Chondrocyte (in vitro differentiated cells): ENCODE results near the gene PAQR5. TPM values are rescaled to one million over a fixed set of nuclear protein-coding genes. Genes with fewer than 3 reads are reported as not detected.

Experiments used
- DNase-seq: peaks from one replicate; pipeline ENCODE4 v3.0.0; 2021; ENCODE audit warnings: mixed read lengths, low spot score
- H3K27ac Mint-ChIP-seq: one replicate; pipeline ENCODE4 v1.8.0; 2021; ENCODE audit warnings: mild to moderate bottlenecking, moderate library complexity, mixed read lengths; ENCODE audit not compliant: unreplicated experiment
- H3K27me3 Mint-ChIP-seq: 2 replicates; pipeline ENCODE4 v1.8.0; 2021; ENCODE audit warnings: low read depth, mixed read lengths
- H3K36me3 Mint-ChIP-seq: 2 replicates; pipeline ENCODE4 v1.8.0; 2021; ENCODE audit warnings: low read depth, mixed read lengths
- H3K4me1 Mint-ChIP-seq: 2 replicates; pipeline ENCODE4 v1.8.0; 2021; ENCODE audit warnings: low read depth, mild to moderate bottlenecking, mixed read lengths
- H3K4me3 Mint-ChIP-seq: one replicate; pipeline ENCODE4 v1.8.0; 2021; ENCODE audit warnings: mild to moderate bottlenecking, moderate library complexity, mixed read lengths; ENCODE audit not compliant: unreplicated experiment
- H3K9me3 Mint-ChIP-seq: 2 replicates; pipeline ENCODE4 v1.8.0; 2021; ENCODE audit warnings: low read depth, mixed read lengths
- CTCF ChIP-seq: fragments of 200-600 bp; sonication (generic); IDR thresholded peaks from 2 replicates; pipeline ENCODE4 v1.5.0; 2021; ENCODE audit warnings: antibody characterized with exemption, mild to moderate bottlenecking, moderate library complexity
- total RNA-seq: library from RNA; stranded (reverse); gene quantifications from 3 replicates; pipeline ENCODE4 v1.2.1, GENCODE V29; 2021

PAQR5 gene
- total RNA-seq, 1 donor from 2014 or later, result 0.20 TPM

DNA sequence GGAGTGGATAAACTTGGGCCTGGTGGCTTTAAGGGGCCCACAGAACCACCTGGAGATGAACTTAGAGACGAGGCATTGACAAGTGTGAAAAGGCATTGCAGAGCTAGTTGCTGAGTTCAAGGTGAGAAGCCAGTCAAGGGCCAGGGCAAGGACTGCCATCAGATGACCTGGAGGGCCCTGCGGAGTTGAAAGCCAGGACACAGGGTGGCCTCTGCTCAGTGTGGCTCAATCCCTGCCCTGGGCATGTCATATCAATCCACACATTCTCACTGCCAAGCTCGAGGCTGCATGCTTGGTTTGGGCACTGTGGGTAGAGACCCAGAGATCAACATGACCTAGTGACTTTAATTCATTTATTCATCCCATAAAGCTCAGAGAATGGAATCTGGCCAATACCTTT, 9.2 kb downstream of the PAQR5 start:
- no peak for DNase-seq
- Mint-ChIP-seq H3K36me3 (no peaks in the 10 kb centered on the region), H3K27ac (no peak overlapping the region), H3K4me1 (peaks cover 23% of the 10 kb centered on the region), H3K27me3 (no peaks in the 10 kb centered on the region), H3K4me3 (no peak overlapping the region), H3K9me3 (peaks cover 2% of the 10 kb centered on the region)
- no peak for TF ChIP-seq CTCF

GRCh38 chr15:69308949-69309348, 10.2 kb downstream of the PAQR5 start:
- Mint-ChIP-seq H3K4me3 (no peak overlapping the region), H3K27ac (no peak overlapping the region), H3K36me3 (no peaks in the 10 kb centered on the region), H3K9me3 (peaks cover 2% of the 10 kb centered on the region), H3K27me3 (no peaks in the 10 kb centered on the region), H3K4me1 (peaks cover 23% of the 10 kb centered on the region)
- TF ChIP-seq CTCF, result no peak
- no peak for DNase-seq

DNA sequence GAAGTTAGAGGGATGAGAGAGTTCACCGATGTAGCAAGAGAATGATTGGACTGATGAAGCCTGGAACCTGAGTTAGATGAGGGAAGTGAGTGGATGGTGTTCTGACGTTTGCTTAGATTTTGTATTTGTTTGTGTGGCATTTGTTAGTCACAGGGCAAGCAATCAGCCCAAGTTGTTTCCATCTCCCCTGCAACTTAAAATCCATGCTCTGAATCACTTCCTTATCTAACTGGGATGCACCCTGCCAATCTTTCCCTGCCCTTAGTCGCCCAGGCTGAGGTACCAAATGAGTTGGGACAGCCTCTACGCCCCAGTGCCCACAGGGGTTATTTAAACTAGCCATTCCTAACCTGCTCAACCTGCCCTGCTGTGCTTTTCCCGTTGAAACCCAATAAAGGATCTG, 12.6 kb downstream of the PAQR5 start:
- H3K4me3 Mint-ChIP-seq, result no peak overlapping the region
- H3K4me1 Mint-ChIP-seq, result peaks cover 3% of the 10 kb centered on the region
- no peak for TF ChIP-seq CTCF
- peaks cover 2% of the 10 kb centered on the region for H3K9me3 Mint-ChIP-seq
- DNase-seq, result no peak
- H3K36me3 Mint-ChIP-seq, result no peaks in the 10 kb centered on the region
- no peak overlapping the region for H3K27ac Mint-ChIP-seq
- peaks cover 2% of the 10 kb centered on the region for H3K27me3 Mint-ChIP-seq

DNA sequence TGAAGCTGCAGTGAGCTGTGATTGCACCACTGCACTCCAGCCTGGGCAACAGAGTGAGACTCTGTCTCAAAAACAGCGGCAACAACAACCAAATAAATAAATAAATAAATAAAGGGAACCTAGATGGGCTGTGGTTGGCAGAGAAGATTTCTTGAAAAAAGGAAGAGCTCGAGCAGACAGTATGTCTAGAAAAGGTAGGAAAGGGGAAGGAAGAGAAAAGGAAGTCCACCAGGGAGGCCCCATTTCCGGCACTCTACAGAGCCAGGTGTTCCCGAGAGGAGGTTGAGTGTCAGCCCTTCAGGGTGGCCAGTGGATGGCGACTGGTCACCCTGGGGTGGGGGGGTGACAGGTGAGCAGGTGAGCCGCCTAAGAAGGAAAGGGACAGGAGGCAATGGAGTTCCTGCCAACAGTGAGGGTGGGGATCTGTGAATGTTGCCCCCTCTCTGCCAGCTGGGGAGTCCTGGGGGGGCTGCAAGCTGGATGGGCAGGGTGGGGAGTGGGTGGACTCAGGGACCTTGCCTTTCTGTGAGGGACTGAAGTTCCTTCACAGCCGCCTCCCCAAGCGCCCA, 14.8 kb downstream of the PAQR5 start:
- H3K4me1 Mint-ChIP-seq, result no peaks in the 10 kb centered on the region
- H3K4me3 Mint-ChIP-seq, result no peak overlapping the region
- H3K36me3 Mint-ChIP-seq, result no peaks in the 10 kb centered on the region
- DNase-seq, result no peak
- H3K27ac Mint-ChIP-seq, result no peak overlapping the region
- H3K9me3 Mint-ChIP-seq, result no peaks in the 10 kb centered on the region
- TF ChIP-seq CTCF, result no peak
- H3K27me3 Mint-ChIP-seq, result peaks cover 8% of the 10 kb centered on the region

DNA sequence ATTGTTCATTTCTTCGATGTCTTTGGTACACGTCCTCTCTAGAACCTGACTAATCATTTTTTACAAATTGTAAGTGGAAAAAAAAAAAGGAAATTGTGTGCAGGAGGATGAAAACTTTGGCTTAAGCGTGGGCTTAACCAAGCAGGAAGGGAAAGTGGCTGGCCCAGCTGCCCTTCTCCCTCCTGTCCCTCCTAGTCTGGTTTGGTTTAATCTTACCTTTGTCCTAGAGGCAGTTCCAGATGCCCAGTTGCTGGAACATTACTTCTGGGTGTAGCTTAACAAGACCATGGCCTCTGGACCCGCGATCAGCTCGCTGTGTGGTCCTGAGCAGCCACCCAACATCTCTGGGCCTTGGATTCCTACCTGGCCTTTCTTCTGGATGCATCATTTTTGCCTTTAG, 15.4 kb downstream of the PAQR5 start:
- Mint-ChIP-seq H3K4me1 (no peaks in the 10 kb centered on the region), H3K36me3 (no peaks in the 10 kb centered on the region), H3K4me3 (no peak overlapping the region), H3K9me3 (no peaks in the 10 kb centered on the region), H3K27me3 (peaks cover 8% of the 10 kb centered on the region), H3K27ac (no peak overlapping the region)
- TF ChIP-seq CTCF, result no peak
- no peak for DNase-seq
